GM12891 (cell line): ENCODE measurements around the gene AP4M1.

Source experiments
- PAX5 ChIP-seq: IDR thresholded peaks from 2 replicates; pipeline ENCODE4 v1.6.1; 2011; ENCODE audit warnings: low read length, moderate library complexity, mild to moderate bottlenecking; ENCODE audit not compliant: insufficient read depth, severe bottlenecking
- POLR2A ChIP-seq: IDR thresholded peaks from 2 replicates; pipeline ENCODE4 v1.6.1; 2011; ENCODE audit warnings: low read depth, low read length, control low read depth
- POLR2AphosphoS5 ChIP-seq: IDR thresholded peaks from 2 replicates; pipeline ENCODE4 v1.6.1; 2011; ENCODE audit warnings: low read depth, low read length, control low read depth
- TAF1 ChIP-seq: IDR thresholded peaks from 2 replicates; pipeline ENCODE4 v1.6.1; 2011; ENCODE audit warnings: low read depth, low read length, control low read depth

DNA sequence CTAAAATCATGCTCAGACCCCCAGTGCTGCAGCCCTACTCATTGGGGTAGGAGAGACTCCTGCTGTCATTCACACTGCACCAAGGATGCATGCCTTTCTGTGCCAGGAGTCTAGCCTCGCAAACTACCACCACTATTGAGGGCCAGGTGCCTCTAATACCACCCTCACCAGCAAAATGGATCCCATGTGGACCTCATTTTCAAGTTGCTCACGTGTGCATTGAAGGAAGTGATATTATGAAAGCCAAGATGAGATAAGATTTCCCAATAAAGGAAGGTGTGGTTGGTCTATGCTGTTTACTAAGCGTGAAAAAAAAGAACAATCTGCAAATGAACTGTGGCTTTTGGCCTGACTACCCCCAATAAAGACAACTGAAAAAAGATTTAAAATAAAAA, 40.1 kb downstream of the AP4M1 start:
- TF ChIP-seq POLR2A (no peak), TAF1 (no peak), PAX5 (no peak), POLR2AphosphoS5 (no peak)
